Upper lobe of left lung (tissue), 6 donors: ENCODE measurements around the gene SDK2. TPM values are rescaled to one million over a fixed set of nuclear protein-coding genes. Genes with fewer than 3 reads are reported as not detected.

ENCODE experiments used
- ATAC-seq, 2 donors: fragments of 200-7000 bp; cut with Tn5 transposase; one replicate each; pipeline ENCODE4 v1.9.1; 2022; ENCODE audit warnings: mild to moderate bottlenecking in 2 of 2, moderate library complexity in 2 of 2; ENCODE audit not compliant: low FRiP score in 2 of 2
- DNase-seq, 2 donors: peaks; one replicate each; pipeline ENCODE4 v3.0.0-alpha.2; 2019 to 2020
- H3K27ac ChIP-seq, 4 donors: fragments of 200-600 bp; sonication (generic); one replicate each; pipeline ENCODE4 v1.5.1; 2016 to 2019
- H3K27me3 ChIP-seq, 4 donors: fragments of 200-600 bp; sonication (generic); one replicate each; pipeline ENCODE4 v1.5.1; 2017 to 2019
- H3K36me3 ChIP-seq, 4 donors: fragments of 200-600 bp; sonication (generic); one replicate each; pipeline ENCODE4 v1.5.1; 2016 to 2019
- H3K4me1 ChIP-seq, 4 donors: fragments of 200-600 bp; sonication (generic); one replicate each; pipeline ENCODE4 v1.5.1; 2018 to 2019
- H3K4me3 ChIP-seq, 4 donors: fragments of 200-600 bp; sonication (generic); one replicate each; pipeline ENCODE4 v1.5.1; 2017 to 2019; ENCODE audit warnings: mild to moderate bottlenecking in 2 of 4, moderate library complexity in 1 of 4
- H3K9me3 ChIP-seq, 4 donors: fragments of 200-600 bp; sonication (generic); one replicate each; pipeline ENCODE4 v1.5.1; 2018 to 2019
- EP300 ChIP-seq, 4 donors: sonication (generic); formaldehyde crosslinking; IDR thresholded peaks; one replicate each; pipeline ENCODE4 v1.5.1; 2017; ENCODE audit warnings: antibody characterized with exemption in 4 of 4, control low read depth in 2 of 4
- POLR2A ChIP-seq, 4 donors: fragments of 450-650 bp; IDR thresholded peaks; one replicate each; pipeline ENCODE4 v1.5.1; 2016 to 2017; ENCODE audit warnings: antibody characterized with exemption in 4 of 4, mild to moderate bottlenecking in 2 of 4
- POLR2AphosphoS5 ChIP-seq, 2 donors: sonication (generic); formaldehyde crosslinking; IDR thresholded peaks; one replicate each; pipeline ENCODE4 v1.5.1; 2017; ENCODE audit warnings: antibody characterized with exemption in 2 of 2
- WGBS, 2 donors: methylation state at CpG; one replicate each; pipeline ENCODE4 v1.1.5; 2017 to 2018; 5-methylcytosine and 5-hydroxymethylcytosine counted together
- total RNA-seq, 6 donors: library from RNA; depleted of rRNA in 4 of 6; stranded (reverse); fragments of >200 nt in 4 of 6; gene quantifications; one replicate each; pipeline versions ENCODE4 v1.1.0 to v1.2.1, GENCODE V29; 2016 to 2021
- TF ChIP-seq, protein P1 (sequence below), 6 experiments: fragments of 450-650 bp in 4 of 6; fragments of 200-600 bp in 2 of 6; sonication (generic) in 2 of 6; IDR thresholded peaks; one replicate each; pipeline ENCODE4 v1.5.1; 2016 to 2019; ENCODE audit warnings: antibody characterized with exemption in 6 of 6
- donor health status: DM: no; HTN: no; CAD: no; lungs with moderate emphysema.
- donor health status: DM: no; HTN: yes; CAD: no; lungs with severe emphysema.

Gene SDK2
- total RNA-seq, 6 donors from 2014 or later: 1.2 to 7.3 (median 2.9) TPM

- no peak overlapping the region for H3K27ac ChIP-seq
- ATAC-seq: no peak
- H3K9me3 ChIP-seq: no peaks in the 10 kb centered on the region
- no peaks in the 10 kb centered on the region for H3K27me3 ChIP-seq
- 78 to 81% methylated on average over 20 to 21 of the region's 21 CpGs for WGBS, 2 donors
- no peak for DNase-seq
- H3K36me3 ChIP-seq: no peaks in the 10 kb centered on the region
- H3K4me1 ChIP-seq: no peaks in the 10 kb centered on the region
- no peak overlapping the region for H3K4me3 ChIP-seq
- no peak for TF ChIP-seq POLR2A (IDR thresholded peaks at IDR 0.05)
- TF ChIP-seq, protein P1, sequence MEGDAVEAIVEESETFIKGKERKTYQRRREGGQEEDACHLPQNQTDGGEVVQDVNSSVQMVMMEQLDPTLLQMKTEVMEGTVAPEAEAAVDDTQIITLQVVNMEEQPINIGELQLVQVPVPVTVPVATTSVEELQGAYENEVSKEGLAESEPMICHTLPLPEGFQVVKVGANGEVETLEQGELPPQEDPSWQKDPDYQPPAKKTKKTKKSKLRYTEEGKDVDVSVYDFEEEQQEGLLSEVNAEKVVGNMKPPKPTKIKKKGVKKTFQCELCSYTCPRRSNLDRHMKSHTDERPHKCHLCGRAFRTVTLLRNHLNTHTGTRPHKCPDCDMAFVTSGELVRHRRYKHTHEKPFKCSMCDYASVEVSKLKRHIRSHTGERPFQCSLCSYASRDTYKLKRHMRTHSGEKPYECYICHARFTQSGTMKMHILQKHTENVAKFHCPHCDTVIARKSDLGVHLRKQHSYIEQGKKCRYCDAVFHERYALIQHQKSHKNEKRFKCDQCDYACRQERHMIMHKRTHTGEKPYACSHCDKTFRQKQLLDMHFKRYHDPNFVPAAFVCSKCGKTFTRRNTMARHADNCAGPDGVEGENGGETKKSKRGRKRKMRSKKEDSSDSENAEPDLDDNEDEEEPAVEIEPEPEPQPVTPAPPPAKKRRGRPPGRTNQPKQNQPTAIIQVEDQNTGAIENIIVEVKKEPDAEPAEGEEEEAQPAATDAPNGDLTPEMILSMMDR (IDR thresholded peaks at IDR 0.05): no peak
Measured at GRCh38 chr17:73396431-73397277, 247.6 kb downstream of the SDK2 start.

DNA sequence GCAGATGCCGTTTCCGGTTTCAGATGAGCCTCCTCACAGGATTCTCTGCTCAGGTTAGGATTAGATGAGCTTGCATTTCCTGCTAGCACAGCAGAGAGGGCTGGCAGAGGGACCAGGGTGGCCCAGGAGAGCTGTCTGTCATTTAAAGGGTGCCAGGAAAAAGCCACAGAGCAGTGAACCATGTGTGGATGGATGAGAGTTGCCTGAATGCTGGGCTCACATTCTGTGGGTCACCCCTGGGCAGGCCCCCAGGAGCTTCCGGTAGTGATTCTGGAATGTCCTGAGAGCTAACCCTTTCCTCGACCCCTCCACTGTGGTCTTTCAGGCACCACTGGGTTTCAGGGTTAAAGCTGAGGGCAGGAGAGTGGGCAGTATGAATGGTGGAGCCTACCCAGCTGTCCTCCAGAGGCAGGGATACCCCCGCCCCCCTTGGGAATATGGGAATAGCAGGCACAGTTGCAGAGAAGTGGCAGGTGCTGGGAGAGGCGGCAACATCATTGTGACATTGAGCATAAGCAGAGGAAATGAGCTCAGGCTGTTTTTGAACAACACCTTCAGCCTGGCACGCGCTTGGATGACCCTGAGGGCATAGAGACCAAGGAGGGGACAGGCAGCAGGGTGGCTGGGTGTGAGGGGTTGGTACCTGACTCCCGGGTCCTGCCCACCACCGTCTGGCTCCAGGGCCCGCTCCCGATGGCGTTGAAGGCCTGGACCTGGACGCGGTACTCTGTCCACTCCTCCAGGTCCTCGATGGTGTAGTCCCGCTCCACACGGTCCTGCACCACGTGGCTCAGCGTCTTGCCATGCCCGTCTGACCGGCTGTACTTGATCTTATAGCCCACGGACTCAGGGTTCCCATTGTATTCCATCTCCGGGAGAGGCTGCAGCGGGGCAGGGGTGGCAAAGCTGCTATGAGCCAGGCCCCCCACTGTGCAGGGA lies 249.5 kb downstream of the SDK2 start:
- 60 to 74% methylated on average over 12 to 23 of the region's 25 CpGs for WGBS, 2 donors
- TF ChIP-seq, protein P1 (IDR thresholded peaks at IDR 0.05): no peak
- TF ChIP-seq POLR2AphosphoS5 (IDR thresholded peaks at IDR 0.05) (no peak), POLR2A (IDR thresholded peaks at IDR 0.05) (no peak), EP300 (IDR thresholded peaks at IDR 0.05) (no peak)
- no peak overlapping the region for H3K4me3 ChIP-seq
- no peaks in the 10 kb centered on the region for H3K36me3 ChIP-seq
- H3K27me3 ChIP-seq: no peaks in the 10 kb centered on the region
- H3K27ac ChIP-seq: no peak overlapping the region
- no peak for DNase-seq
- ATAC-seq: no peak
- no peaks in the 10 kb centered on the region for H3K4me1 ChIP-seq
- H3K9me3 ChIP-seq: no peaks in the 10 kb centered on the region

DNA sequence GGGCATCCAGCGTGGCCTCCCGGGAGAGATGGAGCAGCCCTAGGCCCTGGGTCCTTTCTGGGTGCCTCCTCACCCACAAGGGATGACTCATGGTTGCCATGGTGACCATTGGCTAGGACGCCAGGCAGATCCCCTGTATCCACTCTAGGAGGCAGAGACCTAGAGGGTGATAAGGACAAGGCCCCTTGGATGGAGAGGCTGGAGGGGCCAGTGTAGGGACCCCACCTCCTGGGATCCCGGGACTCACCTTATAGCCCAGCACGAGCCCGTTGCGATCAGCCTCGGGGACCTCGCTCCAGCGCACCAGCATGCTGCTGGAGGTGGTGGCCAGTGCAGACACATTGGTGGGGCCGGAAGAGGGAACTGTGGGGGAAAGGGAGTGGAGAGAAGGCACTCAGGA lies 250.3 kb downstream of the SDK2 start:
- DNase-seq (no peak), ATAC-seq (no peak)
- Histone ChIP-seq H3K4me1 (no peaks in the 10 kb centered on the region), H3K27ac (no peak overlapping the region), H3K4me3 (no peak overlapping the region), H3K9me3 (no peaks in the 10 kb centered on the region), H3K27me3 (no peaks in the 10 kb centered on the region), H3K36me3 (no peaks in the 10 kb centered on the region)
- 87% methylated on average over 6 to 11 of the region's 11 CpGs for WGBS, 2 donors
- TF ChIP-seq POLR2AphosphoS5 (IDR thresholded peaks at IDR 0.05) (no peak), EP300 (IDR thresholded peaks at IDR 0.05) (no peak), POLR2A (IDR thresholded peaks at IDR 0.05) (no peak)
- TF ChIP-seq, protein P1 (IDR thresholded peaks at IDR 0.05): no peak

DNA sequence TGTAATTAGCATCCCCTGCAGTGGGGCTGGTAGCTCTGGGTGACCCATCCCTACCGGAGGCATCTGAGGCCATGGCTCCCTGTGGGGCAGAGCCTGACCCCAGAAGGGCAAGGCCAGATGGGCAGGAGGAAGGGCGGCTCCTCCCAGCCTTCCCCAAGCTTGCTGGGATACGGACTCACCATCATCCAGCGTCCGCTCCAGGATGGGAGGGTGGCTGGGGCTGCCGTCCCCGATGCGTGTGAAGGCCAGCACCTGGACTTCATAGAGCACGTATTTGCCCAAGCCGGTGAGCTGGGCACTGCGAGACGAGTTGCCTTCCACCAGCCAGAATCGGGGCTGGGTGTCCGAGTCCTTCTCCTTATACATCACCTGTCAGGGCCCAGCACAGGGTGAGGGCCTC lies 250.9 kb downstream of the SDK2 start:
- H3K27ac ChIP-seq: no peak overlapping the region
- 96 to 97% methylated on average over 3 to 14 of the region's 14 CpGs for WGBS, 2 donors
- no peaks in the 10 kb centered on the region for H3K27me3 ChIP-seq
- no peak overlapping the region for H3K4me3 ChIP-seq
- ATAC-seq (no peak), DNase-seq (no peak)
- H3K9me3 ChIP-seq: no peaks in the 10 kb centered on the region
- H3K4me1 ChIP-seq: no peaks in the 10 kb centered on the region
- TF ChIP-seq POLR2AphosphoS5 (IDR thresholded peaks at IDR 0.05) (no peak), EP300 (IDR thresholded peaks at IDR 0.05) (no peak), POLR2A (IDR thresholded peaks at IDR 0.05) (no peak)
- TF ChIP-seq, protein P1 (IDR thresholded peaks at IDR 0.05): no peak
- H3K36me3 ChIP-seq: no peaks in the 10 kb centered on the region
